Osteocyte (in vitro differentiated cells): ENCODE results near the gene RSRC1. TPM values are rescaled to one million over a fixed set of nuclear protein-coding genes. Genes with fewer than 3 reads are reported as not detected.
"Not testable (repeated sequence)": the region's sequence is repeated elsewhere in the genome, so short reads cannot be mapped to it uniquely, and the experiment has no call there.

Source experiments
- DNase-seq: peaks from one replicate; pipeline ENCODE4 v3.0.0; 2021; ENCODE audit warnings: mixed read lengths; ENCODE audit not compliant: unreplicated experiment; ENCODE audit errors: extremely low spot score
- H3K27ac Mint-ChIP-seq: one replicate; pipeline ENCODE4 v1.8.0; 2021; ENCODE audit warnings: mild to moderate bottlenecking, mixed read lengths; ENCODE audit not compliant: unreplicated experiment
- H3K27me3 Mint-ChIP-seq: one replicate; pipeline ENCODE4 v1.8.0; 2021; ENCODE audit warnings: mixed read lengths; ENCODE audit not compliant: unreplicated experiment
- H3K36me3 Mint-ChIP-seq: one replicate; pipeline ENCODE4 v1.8.0; 2021; ENCODE audit warnings: mixed read lengths; ENCODE audit not compliant: unreplicated experiment
- H3K4me1 Mint-ChIP-seq: one replicate; pipeline ENCODE4 v1.8.0; 2021; ENCODE audit warnings: mixed read lengths; ENCODE audit not compliant: unreplicated experiment
- H3K4me3 Mint-ChIP-seq: one replicate; pipeline ENCODE4 v1.8.0; 2021; ENCODE audit warnings: mild to moderate bottlenecking, moderate library complexity, mixed read lengths; ENCODE audit not compliant: unreplicated experiment
- H3K9me3 Mint-ChIP-seq: one replicate; pipeline ENCODE4 v1.8.0; 2021; ENCODE audit warnings: mixed read lengths; ENCODE audit not compliant: unreplicated experiment
- total RNA-seq: library from RNA; stranded (reverse); gene quantifications from 2 replicates; pipeline ENCODE4 v1.2.1, GENCODE V29; 2021
- TF ChIP-seq, protein P1 (sequence below): fragments of 200-600 bp; sonication (generic); IDR thresholded peaks from 2 replicates; pipeline ENCODE4 v1.5.0; 2021; ENCODE audit warnings: antibody characterized with exemption, mild to moderate bottlenecking, moderate library complexity

RSRC1 gene
- total RNA-seq, 1 donor from 2014 or later, result 26.3 TPM

DNA sequence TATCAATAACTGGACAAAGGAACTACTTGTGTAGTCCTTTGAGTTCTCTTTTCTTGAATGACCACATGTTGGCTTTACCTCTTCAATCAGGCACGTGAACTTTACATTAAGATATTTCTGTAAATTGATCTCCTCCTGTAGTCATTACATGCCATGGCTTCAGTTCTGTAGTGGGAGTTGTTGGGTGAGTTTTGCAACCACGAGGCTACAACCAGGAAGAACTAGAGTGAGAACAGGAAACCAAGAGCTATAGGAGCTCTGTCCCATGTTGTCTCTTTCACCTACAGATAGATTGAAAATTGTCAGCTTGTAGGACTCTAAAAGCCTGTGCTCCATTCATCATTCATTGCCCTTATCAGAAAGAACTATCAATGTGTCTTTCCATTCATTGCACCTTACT is 2.0 kb downstream of the RSRC1 start:
- TF ChIP-seq, protein P1, sequence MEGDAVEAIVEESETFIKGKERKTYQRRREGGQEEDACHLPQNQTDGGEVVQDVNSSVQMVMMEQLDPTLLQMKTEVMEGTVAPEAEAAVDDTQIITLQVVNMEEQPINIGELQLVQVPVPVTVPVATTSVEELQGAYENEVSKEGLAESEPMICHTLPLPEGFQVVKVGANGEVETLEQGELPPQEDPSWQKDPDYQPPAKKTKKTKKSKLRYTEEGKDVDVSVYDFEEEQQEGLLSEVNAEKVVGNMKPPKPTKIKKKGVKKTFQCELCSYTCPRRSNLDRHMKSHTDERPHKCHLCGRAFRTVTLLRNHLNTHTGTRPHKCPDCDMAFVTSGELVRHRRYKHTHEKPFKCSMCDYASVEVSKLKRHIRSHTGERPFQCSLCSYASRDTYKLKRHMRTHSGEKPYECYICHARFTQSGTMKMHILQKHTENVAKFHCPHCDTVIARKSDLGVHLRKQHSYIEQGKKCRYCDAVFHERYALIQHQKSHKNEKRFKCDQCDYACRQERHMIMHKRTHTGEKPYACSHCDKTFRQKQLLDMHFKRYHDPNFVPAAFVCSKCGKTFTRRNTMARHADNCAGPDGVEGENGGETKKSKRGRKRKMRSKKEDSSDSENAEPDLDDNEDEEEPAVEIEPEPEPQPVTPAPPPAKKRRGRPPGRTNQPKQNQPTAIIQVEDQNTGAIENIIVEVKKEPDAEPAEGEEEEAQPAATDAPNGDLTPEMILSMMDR, result no peak
- H3K27ac Mint-ChIP-seq, result no peak overlapping the region
- no peak for DNase-seq
- peaks cover 15% of the 10 kb centered on the region for H3K36me3 Mint-ChIP-seq
- no peak overlapping the region for H3K4me3 Mint-ChIP-seq
- H3K27me3 Mint-ChIP-seq, result peaks cover 30% of the 10 kb centered on the region
- peaks cover 21% of the 10 kb centered on the region for H3K4me1 Mint-ChIP-seq
- peaks cover 5% of the 10 kb centered on the region for H3K9me3 Mint-ChIP-seq

DNA sequence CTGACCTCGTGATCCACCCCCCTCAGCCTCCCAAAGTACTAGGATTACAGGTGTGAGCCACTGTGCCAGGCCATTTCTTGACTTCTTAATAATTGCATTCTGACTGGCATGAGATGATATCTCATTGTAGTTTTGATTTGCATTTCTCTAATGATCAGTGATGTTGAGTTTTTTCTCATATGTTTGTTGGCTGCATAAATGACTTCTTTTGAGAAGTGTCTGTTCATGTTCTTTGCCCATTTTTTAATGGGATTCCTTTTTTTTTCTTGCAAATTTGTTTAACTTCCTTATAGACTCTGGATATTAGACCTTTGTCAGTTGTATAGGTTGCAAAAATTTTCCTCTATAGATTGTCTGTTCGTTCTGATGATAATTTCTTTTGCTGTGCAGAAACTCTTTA is 3.7 kb downstream of the RSRC1 start:
- not testable (repeated sequence) for H3K4me3 Mint-ChIP-seq, H3K27ac Mint-ChIP-seq, DNase-seq, H3K9me3 Mint-ChIP-seq
- peaks cover 15% of the 10 kb centered on the region for H3K36me3 Mint-ChIP-seq
- H3K4me1 Mint-ChIP-seq, result peaks cover 17% of the 10 kb centered on the region
- peaks cover 13% of the 10 kb centered on the region for H3K27me3 Mint-ChIP-seq

DNA sequence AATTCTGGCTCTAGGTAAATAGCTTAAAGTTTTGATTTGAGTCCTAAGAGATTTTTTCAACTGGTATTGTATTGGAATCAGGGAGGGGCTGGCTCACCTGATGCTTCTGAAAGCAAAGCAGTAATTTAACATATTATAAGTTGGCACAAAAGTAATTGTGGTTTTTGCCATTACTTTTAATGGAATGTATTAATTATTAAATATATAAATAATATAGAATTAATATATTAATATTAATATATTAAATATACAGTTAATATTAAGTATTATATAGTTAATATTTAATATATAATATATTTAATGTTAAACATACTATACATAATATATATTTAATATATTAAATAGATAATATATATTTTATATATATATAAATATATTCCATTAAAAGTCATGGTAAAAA is 10.4 kb downstream of the RSRC1 start:
- Mint-ChIP-seq H3K4me1 (no peaks in the 10 kb centered on the region), H3K9me3 (peaks cover 11% of the 10 kb centered on the region), H3K27me3 (no peaks in the 10 kb centered on the region), H3K4me3 (no peak overlapping the region), H3K27ac (no peak overlapping the region), H3K36me3 (peaks cover 27% of the 10 kb centered on the region)
- no peak for DNase-seq
- TF ChIP-seq, protein P1, result no peak

DNA sequence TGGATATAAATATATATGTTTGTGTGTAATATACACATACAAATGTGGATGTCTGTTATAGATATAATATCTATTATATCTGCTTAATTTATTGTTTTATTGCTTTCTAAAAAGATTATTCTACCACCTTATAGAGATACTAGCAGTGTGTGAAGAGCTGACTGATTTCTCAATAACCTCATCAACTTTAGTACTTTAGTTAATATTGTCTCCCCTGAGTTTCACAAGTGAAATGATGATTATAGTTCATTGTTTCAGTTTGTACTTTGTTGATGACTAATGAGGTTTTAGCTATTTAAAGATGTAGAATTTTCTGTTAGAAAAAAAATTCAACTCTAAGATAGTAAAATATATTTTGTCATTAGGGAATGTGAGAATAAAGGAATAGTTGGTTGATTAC is 11.4 kb downstream of the RSRC1 start:
- DNase-seq, result no peak
- Mint-ChIP-seq H3K4me1 (no peaks in the 10 kb centered on the region), H3K36me3 (peaks cover 36% of the 10 kb centered on the region), H3K4me3 (no peak overlapping the region), H3K27ac (no peak overlapping the region), H3K27me3 (no peaks in the 10 kb centered on the region), H3K9me3 (peaks cover 16% of the 10 kb centered on the region)
- TF ChIP-seq, protein P1, result no peak

DNA sequence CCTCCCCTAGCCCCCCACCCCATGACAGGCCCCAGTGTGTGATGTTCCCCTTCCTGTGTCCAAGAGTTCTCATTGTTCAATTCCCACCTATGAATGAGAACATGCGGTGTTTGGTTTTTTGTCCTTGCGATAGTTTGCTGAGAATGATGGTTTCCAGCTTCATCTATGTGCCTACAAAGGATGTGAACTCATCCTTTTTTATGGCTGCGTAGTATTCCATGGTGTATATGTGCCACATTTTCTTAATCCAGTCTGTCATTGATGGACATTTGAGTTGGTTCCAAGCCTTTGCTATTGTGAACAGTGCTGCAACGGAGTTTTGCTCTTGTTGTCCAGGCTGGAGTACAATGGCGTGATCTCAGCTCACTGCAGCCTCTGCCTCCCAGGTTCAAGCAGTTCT is 12.8 kb downstream of the RSRC1 start:
- H3K9me3 Mint-ChIP-seq, result peaks cover 31% of the 10 kb centered on the region
- peaks cover 49% of the 10 kb centered on the region for H3K36me3 Mint-ChIP-seq
- not testable (repeated sequence) for H3K27ac Mint-ChIP-seq, H3K4me3 Mint-ChIP-seq, DNase-seq, H3K4me1 Mint-ChIP-seq, H3K27me3 Mint-ChIP-seq

DNA sequence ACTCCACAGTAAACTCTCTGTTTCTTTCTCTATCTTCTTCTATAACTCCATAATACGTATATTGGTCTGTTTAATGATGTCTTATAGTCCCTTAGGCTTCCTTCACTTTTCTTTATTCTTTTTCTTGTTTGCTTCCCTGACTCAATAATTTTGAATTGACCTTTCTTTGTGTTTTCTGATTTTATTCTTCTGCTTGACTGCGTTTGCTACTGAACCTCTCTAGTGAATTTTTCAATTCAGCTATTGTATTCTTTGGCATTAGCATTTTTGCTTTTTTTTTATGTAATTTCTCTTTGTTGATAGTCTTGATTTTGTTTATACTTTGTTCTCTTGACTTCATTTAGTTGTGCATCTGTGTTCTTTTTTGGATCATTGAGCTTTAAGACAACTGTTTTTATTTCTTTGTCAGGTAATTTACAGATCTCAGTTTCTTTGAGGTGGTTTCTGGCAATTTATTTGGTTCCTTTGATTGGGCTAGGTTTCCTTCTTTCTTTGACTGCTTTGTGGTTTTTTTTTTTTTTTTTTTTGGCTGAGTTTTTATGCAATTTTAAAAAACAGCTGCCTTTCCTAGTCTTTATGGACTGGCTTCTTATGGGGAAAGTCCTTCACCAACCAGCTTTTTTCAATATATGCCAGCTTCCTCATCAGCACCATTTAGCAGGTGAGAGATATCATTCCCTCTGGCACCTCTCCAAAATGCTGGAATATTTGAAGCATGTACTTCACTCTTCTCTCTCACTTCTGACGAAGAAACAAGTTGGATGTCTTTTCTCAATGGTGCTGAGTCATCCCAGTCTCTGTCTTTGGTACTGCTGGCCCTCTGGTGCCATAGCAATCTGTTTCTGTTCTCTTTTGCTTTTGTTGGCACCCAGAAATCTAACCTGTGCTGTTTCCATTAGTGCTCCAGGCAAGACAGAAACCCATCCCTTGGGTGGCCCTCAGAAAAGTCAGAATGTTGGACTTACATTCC is 17.6 kb downstream of the RSRC1 start:
- no peak for DNase-seq
- H3K27ac Mint-ChIP-seq, result no peak overlapping the region
- H3K27me3 Mint-ChIP-seq, result no peaks in the 10 kb centered on the region
- TF ChIP-seq, protein P1, result no peak
- H3K4me1 Mint-ChIP-seq, result no peaks in the 10 kb centered on the region
- H3K9me3 Mint-ChIP-seq, result peaks cover 33% of the 10 kb centered on the region
- peaks cover 71% of the 10 kb centered on the region for H3K36me3 Mint-ChIP-seq
- H3K4me3 Mint-ChIP-seq, result no peak overlapping the region
